HepG2 (cell line): Measurements from ENCODE around the gene RPUSD4. TPM values are rescaled to one million over a fixed set of nuclear protein-coding genes. Genes with fewer than 3 reads are reported as not detected.

Source experiments
- AHDC1 ChIP-seq: sonication (generic); formaldehyde crosslinking; IDR thresholded peaks from 2 replicates; pipeline ENCODE4 v1.5.1; 2020; ENCODE audit warnings: mild to moderate bottlenecking, missing genetic modification reagents, borderline replicate concordance
- CHCHD3 ChIP-seq: sonication (generic); formaldehyde crosslinking; IDR thresholded peaks from 2 replicates; pipeline ENCODE4 v1.8.0; 2022; ENCODE audit warnings: mild to moderate bottlenecking, missing genetic modification reagents, moderate library complexity
- ESRRA ChIP-seq: sonication (generic); formaldehyde crosslinking; IDR thresholded peaks from 2 replicates; pipeline ENCODE4 v1.5.1; 2020; ENCODE audit warnings: mild to moderate bottlenecking, low read depth, missing genetic modification reagents
- FOXM1 ChIP-seq: sonication (generic); formaldehyde crosslinking; IDR thresholded peaks from 2 replicates; pipeline ENCODE4 v1.5.0; 2020; ENCODE audit warnings: missing genetic modification reagents
- NBN ChIP-seq: fragments of 450-650 bp; conservative IDR thresholded peaks from 2 replicates; pipeline ENCODE4 v1.6.1; 2017
- RARG ChIP-seq: sonication (generic); formaldehyde crosslinking; IDR thresholded peaks from 2 replicates; pipeline ENCODE4 v1.4.0; 2020; ENCODE audit warnings: low read depth, mild to moderate bottlenecking, missing genetic modification reagents
- SOX13 ChIP-seq, 3 experiments: fragments of 450-650 bp in 1 of 3; sonication (generic) in 1 of 3; formaldehyde crosslinking in 1 of 3; IDR thresholded peaks in 2 of 3; conservative IDR thresholded peaks in 1 of 3; 2 replicates each; pipeline versions ENCODE4 v1.5.0 to v1.6.1; 2016 to 2020; ENCODE audit warnings: antibody characterized with exemption in 1 of 3, mild to moderate bottlenecking in 1 of 3, missing compliant biosample characterization in 1 of 3, missing genetic modification reagents in 1 of 3, moderate library complexity in 1 of 3
- ZEB1 ChIP-seq: IDR thresholded peaks from 2 replicates; pipeline ENCODE4 v1.6.1; 2012; ENCODE audit warnings: mild to moderate bottlenecking, low read depth, inconsistent platforms; ENCODE audit not compliant: insufficient replicate concordance
- ZNF136 ChIP-seq: sonication (generic); formaldehyde crosslinking; IDR thresholded peaks from 2 replicates; pipeline ENCODE4 v1.8.1; 2022; ENCODE audit warnings: low read depth, mild to moderate bottlenecking, moderate library complexity, missing genetic modification reagents
- ZNF331 ChIP-seq: sonication (generic); formaldehyde crosslinking; IDR thresholded peaks from 2 replicates; pipeline ENCODE4 v1.4.0; 2020; ENCODE audit warnings: missing genetic modification reagents
- ZNF430 ChIP-seq: sonication (generic); formaldehyde crosslinking; IDR thresholded peaks from 2 replicates; pipeline ENCODE4 v1.9.0; 2021; ENCODE audit warnings: mild to moderate bottlenecking, missing genetic modification reagents
- ZNF766 ChIP-seq: sonication (generic); formaldehyde crosslinking; IDR thresholded peaks from 2 replicates; pipeline ENCODE4 v1.5.0; 2020; ENCODE audit warnings: missing genetic modification reagents, borderline replicate concordance
- polyA plus RNA-seq, 8 experiments: library from polyadenylated mRNA; depleted of rRNA in 3 of 8; stranded (reverse) in 7 of 8; unstranded in 1 of 8; fragments of >200 nt; fragmentation: Illumina TruSeq in 4 of 8; extraction: Trizol in 4 of 8; gene quantifications; 2 replicates each; pipeline versions ENCODE4 v1.2.1 to v1.2.3, GENCODE V29; 2011 to 2016; ENCODE audit warnings: low read depth in 4 of 8, missing spikeins in 1 of 8, mixed read lengths in 1 of 8; ENCODE audit not compliant: insufficient read depth in 1 of 8
- total RNA-seq, 5 experiments: library from RNA; depleted of rRNA; stranded (reverse); fragments of >200 nt; fragmentation: Illumina TruSeq; extraction: Trizol; gene quantifications; 2 replicates each; pipeline ENCODE4 v1.2.3, GENCODE V29; 2016; ENCODE audit warnings: low read depth in 1 of 5
- TF ChIP-seq, protein P1 (sequence below): sonication (generic); IDR thresholded peaks from 2 replicates; pipeline ENCODE4 v1.6.1; 2016; ENCODE audit warnings: low read depth, borderline replicate concordance
- TF ChIP-seq, protein P2 (sequence below): sonication (generic); formaldehyde crosslinking; IDR thresholded peaks from 2 replicates; pipeline ENCODE4 v1.8.0; 2022; ENCODE audit warnings: missing genetic modification reagents, mild to moderate bottlenecking, moderate library complexity, borderline replicate concordance
- TF ChIP-seq, protein P3 (sequence below): sonication (generic); formaldehyde crosslinking; IDR thresholded peaks from 2 replicates; pipeline ENCODE4 v1.8.1; 2023; ENCODE audit warnings: mild to moderate bottlenecking, inconsistent platforms, moderate library complexity, missing genetic modification reagents, borderline replicate concordance

RPUSD4 gene
- total and polyA plus RNA-seq, 2 of the 13 experiments (the other 11 are each of a cell fraction or from before 2014, with no cell fraction given) = 45.0 to 52.9 TPM

DNA sequence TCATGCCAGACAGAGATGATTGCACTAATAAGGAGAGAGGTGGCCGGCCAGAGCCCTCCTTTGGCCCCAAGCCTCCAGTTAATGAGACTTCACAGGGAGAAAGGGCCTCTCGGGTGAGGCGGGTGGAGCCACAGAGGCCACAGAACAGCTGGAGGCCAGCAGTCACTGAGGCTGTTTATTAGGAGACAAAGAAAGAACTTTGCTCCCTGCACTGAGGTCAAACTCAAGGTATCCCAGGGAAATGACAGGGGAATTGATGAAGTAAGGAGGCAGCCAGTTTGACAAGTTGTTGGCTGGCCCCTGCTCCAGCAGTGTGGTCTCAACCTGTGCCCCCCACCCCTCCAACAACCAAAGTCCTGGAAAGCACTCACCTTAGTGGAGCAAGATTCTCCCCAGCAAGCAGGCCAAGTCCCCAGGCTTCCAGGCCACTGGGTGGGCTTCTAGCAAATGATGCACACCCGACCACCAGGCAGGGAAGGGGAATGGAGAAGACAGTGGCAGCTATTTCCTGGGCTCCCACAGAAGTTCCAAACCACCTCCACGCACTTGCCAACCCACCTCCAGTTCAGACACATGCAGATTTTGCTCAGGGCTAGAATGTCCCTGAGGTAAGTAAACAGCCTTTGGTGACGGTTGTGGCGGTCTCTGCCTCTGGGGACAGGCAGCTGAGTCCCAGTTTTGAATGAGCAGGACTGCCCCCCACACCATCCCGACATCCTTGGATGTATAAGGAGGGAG is 53.2 kb downstream of the RPUSD4 start (continued):
- no peak for TF ChIP-seq FOXM1 (CRISPR knock-in tag)
- TF ChIP-seq, protein P1, sequence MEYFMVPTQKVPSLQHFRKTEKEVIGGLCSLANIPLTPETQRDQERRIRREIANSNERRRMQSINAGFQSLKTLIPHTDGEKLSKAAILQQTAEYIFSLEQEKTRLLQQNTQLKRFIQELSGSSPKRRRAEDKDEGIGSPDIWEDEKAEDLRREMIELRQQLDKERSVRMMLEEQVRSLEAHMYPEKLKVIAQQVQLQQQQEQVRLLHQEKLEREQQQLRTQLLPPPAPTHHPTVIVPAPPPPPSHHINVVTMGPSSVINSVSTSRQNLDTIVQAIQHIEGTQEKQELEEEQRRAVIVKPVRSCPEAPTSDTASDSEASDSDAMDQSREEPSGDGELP = peak; percentile 96
- 0 out of 2 replicates have a peak, but pooled peaks have one; percentile 47 for TF ChIP-seq ZNF430 (CRISPR knock-in tag)
- no peak for TF ChIP-seq RARG (CRISPR knock-in tag)
- no peak for TF ChIP-seq ZNF136 (CRISPR knock-in tag)
- TF ChIP-seq, protein P2, sequence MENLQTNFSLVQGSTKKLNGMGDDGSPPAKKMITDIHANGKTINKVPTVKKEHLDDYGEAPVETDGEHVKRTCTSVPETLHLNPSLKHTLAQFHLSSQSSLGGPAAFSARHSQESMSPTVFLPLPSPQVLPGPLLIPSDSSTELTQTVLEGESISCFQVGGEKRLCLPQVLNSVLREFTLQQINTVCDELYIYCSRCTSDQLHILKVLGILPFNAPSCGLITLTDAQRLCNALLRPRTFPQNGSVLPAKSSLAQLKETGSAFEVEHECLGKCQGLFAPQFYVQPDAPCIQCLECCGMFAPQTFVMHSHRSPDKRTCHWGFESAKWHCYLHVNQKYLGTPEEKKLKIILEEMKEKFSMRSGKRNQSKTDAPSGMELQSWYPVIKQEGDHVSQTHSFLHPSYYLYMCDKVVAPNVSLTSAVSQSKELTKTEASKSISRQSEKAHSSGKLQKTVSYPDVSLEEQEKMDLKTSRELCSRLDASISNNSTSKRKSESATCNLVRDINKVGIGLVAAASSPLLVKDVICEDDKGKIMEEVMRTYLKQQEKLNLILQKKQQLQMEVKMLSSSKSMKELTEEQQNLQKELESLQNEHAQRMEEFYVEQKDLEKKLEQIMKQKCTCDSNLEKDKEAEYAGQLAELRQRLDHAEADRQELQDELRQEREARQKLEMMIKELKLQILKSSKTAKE (CRISPR knock-in tag) = no peak
- peak; percentile 57 for TF ChIP-seq AHDC1 (CRISPR knock-in tag)
- TF ChIP-seq, protein P3, sequence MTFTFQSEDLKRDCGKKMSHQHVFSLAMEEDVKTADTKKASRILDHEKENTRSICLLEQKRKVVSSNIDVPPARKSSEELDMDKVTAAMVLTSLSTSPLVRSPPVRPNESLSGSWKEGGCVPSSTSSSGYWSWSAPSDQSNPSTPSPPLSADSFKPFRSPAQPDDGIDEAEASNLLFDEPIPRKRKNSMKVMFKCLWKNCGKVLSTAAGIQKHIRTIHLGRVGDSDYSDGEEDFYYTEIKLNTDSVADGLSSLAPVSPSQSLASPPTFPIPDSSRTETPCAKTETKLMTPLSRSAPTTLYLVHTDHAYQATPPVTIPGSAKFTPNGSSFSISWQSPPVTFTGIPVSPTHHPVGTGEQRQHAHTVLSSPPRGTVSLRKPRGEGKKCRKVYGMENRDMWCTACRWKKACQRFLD (CRISPR knock-in tag) = no peak
- TF ChIP-seq ZNF766 (CRISPR knock-in tag) = no peak
- no peak for TF ChIP-seq ZEB1
- no peak for TF ChIP-seq NBN
- peak; percentile 49; the same call in 1 of the 2 replicates for TF ChIP-seq ZNF331
- TF ChIP-seq CHCHD3 (CRISPR knock-in tag) = no peak
- TF ChIP-seq SOX13 (IDR thresholded peaks at IDR 0.05) = 0 out of 2 replicates have a peak, but pooled peaks have one; percentile 40
- TF ChIP-seq SOX13 (CRISPR knock-in tag; conservative IDR thresholded peaks at IDR 0.05 in 1 of 2, IDR thresholded peaks at IDR 0.05 in 1 of 2) = peak in 1 of 2 experiments; percentile 78; a peak in 2 of 4 replicates
- TF ChIP-seq ESRRA (CRISPR knock-in tag) = peak; percentile 81; the same call in 1 of the 2 replicates
